AG09309 (cell line): ENCODE measurements around the gene PLXNB2.

Experiments
- DNase-seq: peaks from one replicate; pipeline ENCODE4 v3.0.0-alpha.2; 2010; ENCODE audit warnings: low read depth
- H3K4me3 ChIP-seq: 2 replicates; pipeline ENCODE4 v1.5.1; 2011; ENCODE audit warnings: mild to moderate bottlenecking, low read depth, low read length, moderate library complexity; ENCODE audit not compliant: control insufficient read depth
- CTCF ChIP-seq: IDR thresholded peaks from 2 replicates; pipeline ENCODE4 v1.5.1; 2011; ENCODE audit warnings: mild to moderate bottlenecking, low read depth, low read length, inconsistent platforms; ENCODE audit not compliant: insufficient read depth, control insufficient read depth; ENCODE audit errors: missing control alignments

The PLXNB2 gene

GRCh38 chr22:50281957-50282356 lies 25.5 kb downstream of the PLXNB2 start:
- H3K4me3 ChIP-seq, result no peak overlapping the region
- TF ChIP-seq CTCF, result no peak
- no peak for DNase-seq

- no peak overlapping the region for H3K4me3 ChIP-seq
- TF ChIP-seq CTCF, result no peak
Measured at GRCh38 chr22:50281384-50281760, 26.1 kb downstream of the PLXNB2 start.

GRCh38 chr22:50280708-50281383 lies 26.6 kb downstream of the PLXNB2 start:
- H3K4me3 ChIP-seq, result no peak overlapping the region
- no peak for DNase-seq
- TF ChIP-seq CTCF, result no peak

More at GRCh38 chr22:50281384-50281760, 26.1 kb downstream of the PLXNB2 start:
- no peak for DNase-seq

- no peak overlapping the region for H3K4me3 ChIP-seq
- TF ChIP-seq CTCF, result no peak
- DNase-seq, result no peak
Measured at GRCh38 chr22:50280022-50280707, 27.3 kb downstream of the PLXNB2 start.

- no peak overlapping the region for H3K4me3 ChIP-seq
- no peak for TF ChIP-seq CTCF
- no peak for DNase-seq
Measured at GRCh38 chr22:50278956-50279619, 28.4 kb downstream of the PLXNB2 start.

GRCh38 chr22:50278461-50278860 lies 29.0 kb downstream of the PLXNB2 start:
- H3K4me3 ChIP-seq, result no peak overlapping the region
- no peak for TF ChIP-seq CTCF
- DNase-seq, result no peak
